HL-60 (cell line): ENCODE data around the gene IQGAP2.

ENCODE experiments used
- DNase-seq, 2 experiments: peaks; one replicate each; pipeline ENCODE4 v3.0.0-alpha.2; 2010 to 2020; ENCODE audit warnings: low read depth in 1 of 2, low spot score in 1 of 2
- H3K27ac ChIP-seq: fragments of 250-450 bp; sonication (Bioruptor Pico); replicated peaks from 2 replicates; pipeline ENCODE4 v1.5.1; 2020; ENCODE audit warnings: mild to moderate bottlenecking, moderate library complexity
- H3K27me3 ChIP-seq: fragments of 250-450 bp; sonication (Bioruptor Pico); 2 replicates; pipeline ENCODE4 v1.5.1; 2021; ENCODE audit warnings: mild to moderate bottlenecking, moderate library complexity; ENCODE audit not compliant: insufficient read depth, poor library complexity, severe bottlenecking
- H3K4me3 ChIP-seq: replicated peaks from 2 replicates; pipeline ENCODE4 v1.5.1; 2011; ENCODE audit warnings: mild to moderate bottlenecking, control low read depth, low read length; ENCODE audit not compliant: insufficient read depth
- CTCF ChIP-seq: IDR thresholded peaks from one replicate; pipeline ENCODE4 v1.5.1; 2011; ENCODE audit warnings: low read length, control low read depth, inconsistent platforms; ENCODE audit not compliant: insufficient read depth
- GABPA ChIP-seq: IDR thresholded peaks from 2 replicates; pipeline ENCODE4 v1.6.1; 2012; ENCODE audit warnings: low read depth
- POLR2AphosphoS5 ChIP-seq: IDR thresholded peaks from 2 replicates; pipeline ENCODE4 v1.6.1; 2012; ENCODE audit warnings: low read depth
- REST ChIP-seq: IDR thresholded peaks from 2 replicates; pipeline ENCODE4 v1.6.1; 2012; ENCODE audit warnings: low read depth; ENCODE audit not compliant: insufficient replicate concordance
- SPI1 ChIP-seq: IDR thresholded peaks from 2 replicates; pipeline ENCODE4 v1.6.1; 2012; ENCODE audit warnings: low read depth, mild to moderate bottlenecking, borderline replicate concordance

The IQGAP2 gene

DNA sequence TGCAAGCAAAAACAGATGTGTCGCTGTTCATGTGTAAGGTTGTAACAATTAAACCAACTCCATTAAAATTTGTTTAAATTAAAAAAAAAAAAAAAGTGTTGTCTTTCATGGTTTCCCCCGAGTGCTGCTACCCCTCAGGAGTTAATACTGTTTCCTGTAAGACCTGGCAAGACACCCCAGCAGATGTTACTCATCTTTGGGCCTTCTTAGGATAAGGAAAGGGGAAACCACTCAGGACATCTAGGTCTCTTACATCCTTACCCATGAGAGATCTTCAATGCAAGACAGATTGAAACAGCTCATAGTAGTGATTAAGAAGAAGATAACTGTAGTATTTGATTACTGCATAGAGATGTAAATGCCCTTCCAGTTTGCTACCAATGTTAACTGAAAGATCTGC is 279.3 kb downstream of the IQGAP2 start:
- Histone ChIP-seq H3K27ac (no peak overlapping the region), H3K27me3 (no peaks in the 10 kb centered on the region), H3K4me3 (no peak overlapping the region)
- no peak for DNase-seq
- TF ChIP-seq GABPA = no peak
- TF ChIP-seq CTCF = no peak
- TF ChIP-seq SPI1 = no peak

DNA sequence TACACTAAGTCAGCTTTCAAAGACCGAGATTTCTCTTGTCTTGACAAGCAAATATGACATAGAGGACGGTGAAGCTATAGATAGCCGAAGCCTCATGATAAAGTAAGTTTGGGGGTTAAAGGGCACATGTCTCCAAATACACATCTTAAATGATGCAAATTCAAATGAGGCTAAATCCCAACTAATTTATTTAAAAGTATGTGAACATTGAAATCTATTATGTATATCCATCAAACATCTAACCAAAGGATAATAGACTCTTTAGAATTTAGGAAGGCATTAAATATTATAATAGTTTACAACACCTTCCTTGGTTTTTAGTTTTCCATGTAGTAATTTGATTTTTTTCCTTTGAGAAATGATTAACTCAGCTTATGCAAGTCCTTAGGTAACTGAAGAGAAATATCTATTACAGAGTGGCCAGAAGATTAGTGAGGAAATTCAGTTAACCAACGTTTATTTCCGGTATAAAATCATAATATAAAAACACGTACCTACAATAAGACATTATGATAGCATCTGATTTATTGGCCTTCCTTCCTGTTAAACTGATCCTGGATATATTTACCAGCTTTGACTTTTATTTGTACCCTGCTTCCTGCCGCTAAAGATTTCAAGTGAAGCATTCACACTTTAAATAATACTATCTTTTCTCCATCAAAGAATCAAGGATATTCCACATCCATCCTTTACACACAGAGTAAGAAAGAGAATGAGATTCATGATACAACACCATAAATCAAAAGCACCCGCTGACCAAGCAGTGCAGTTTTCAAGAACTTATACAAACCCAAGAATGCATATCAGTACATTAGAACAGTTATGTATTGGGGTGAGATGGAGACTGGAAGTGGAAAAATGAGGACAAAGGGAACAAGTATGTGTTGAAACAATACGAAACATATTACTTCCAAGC is 281.0 kb downstream of the IQGAP2 start:
- no peak for DNase-seq
- no peak overlapping the region for H3K4me3 ChIP-seq
- H3K27ac ChIP-seq = no peak overlapping the region
- no peak for TF ChIP-seq REST
- no peak for TF ChIP-seq SPI1
- TF ChIP-seq GABPA = no peak
- no peaks in the 10 kb centered on the region for H3K27me3 ChIP-seq

- Histone ChIP-seq H3K27me3 (no peaks in the 10 kb centered on the region), H3K4me3 (no peak overlapping the region), H3K27ac (no peak overlapping the region)
- no peak for TF ChIP-seq REST
- no peak for TF ChIP-seq GABPA
- no peak for TF ChIP-seq SPI1
- no peak for DNase-seq
Observed at GRCh38 chr5:76684756-76685519, 281.9 kb downstream of the IQGAP2 start.

DNA sequence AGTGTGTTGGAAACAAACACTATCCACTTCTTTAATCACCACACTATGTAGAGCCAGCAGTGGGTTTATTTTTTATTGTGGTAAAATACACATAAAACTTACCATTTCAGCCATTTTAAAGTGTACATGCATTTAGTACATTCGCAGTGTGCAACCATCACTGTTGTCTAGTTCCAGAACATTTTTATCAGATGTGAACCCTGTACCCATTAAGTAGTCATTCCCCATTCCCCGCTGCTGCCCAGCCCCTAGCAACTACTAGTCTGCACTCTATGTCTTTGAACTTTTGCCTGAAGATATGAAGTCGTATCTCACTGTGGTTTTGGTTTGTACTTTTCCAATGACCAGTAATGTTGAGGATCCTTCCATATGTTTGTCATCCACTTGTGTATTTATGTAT is 282.6 kb downstream of the IQGAP2 start:
- Histone ChIP-seq H3K27me3 (no peaks in the 10 kb centered on the region), H3K27ac (no peak overlapping the region), H3K4me3 (no peak overlapping the region)
- no peak for DNase-seq
- TF ChIP-seq REST = no peak
- no peak for TF ChIP-seq GABPA
- no peak for TF ChIP-seq CTCF
- TF ChIP-seq POLR2AphosphoS5 = no peak
- no peak for TF ChIP-seq SPI1
